CD4-positive, alpha-beta memory T cell (primary cell): Measurements from ENCODE around the gene CFAP119. TPM values are rescaled to one million over a fixed set of nuclear protein-coding genes. Genes with fewer than 3 reads are reported as not detected.
A peak's percentile ranks its signal among the peaks of the same experiment; 100 is the strongest.

ENCODE experiments used
- CTCF ChIA-PET: fragments of 350-600 bp; sonication (Branson Sonifier 250); formaldehyde crosslinking; loops from one replicate; lab custom pipeline; 2021; ENCODE audit warnings: inconsistent platforms; ENCODE audit not compliant: partially characterized antibody; lab: Charles Lee
- POLR2A ChIA-PET: fragments of 350-600 bp; sonication (Branson Sonifier 250); formaldehyde crosslinking; loops from one replicate; lab custom pipeline; 2021; ENCODE audit not compliant: partially characterized antibody; lab: Charles Lee
- DNase-seq, 5 donors: peaks; one replicate each; pipeline versions ENCODE4 v3.0.0 to v3.0.0-alpha.2; 2020 to 2022; ENCODE audit warnings: mixed read lengths in 1 of 5
- H3K27ac ChIP-seq: one replicate; pipeline ENCODE4 v1.7.0; 2013; ENCODE audit warnings: low read depth, low read length
- H3K27me3 ChIP-seq: 2 replicates; pipeline ENCODE4 v1.7.0; 2013; ENCODE audit warnings: mild to moderate bottlenecking, low read length, moderate library complexity; ENCODE audit not compliant: insufficient read depth
- H3K36me3 ChIP-seq: 2 replicates; pipeline ENCODE4 v1.7.0; 2013; ENCODE audit warnings: mild to moderate bottlenecking, low read length, moderate library complexity; ENCODE audit not compliant: insufficient read depth
- H3K4me1 ChIP-seq: 2 replicates; pipeline ENCODE4 v1.7.0; 2013; ENCODE audit warnings: mild to moderate bottlenecking, low read length, moderate library complexity; ENCODE audit not compliant: insufficient read depth
- H3K4me3 ChIP-seq, 2 donors: one replicate each; pipeline ENCODE4 v1.7.0; 2013; ENCODE audit warnings: low read length in 2 of 2, mild to moderate bottlenecking in 1 of 2
- H3K9me3 ChIP-seq, 2 donors: one replicate each; pipeline ENCODE4 v1.7.0; 2013; ENCODE audit warnings: low read length in 2 of 2, control low read depth in 1 of 2; ENCODE audit not compliant: control insufficient read depth in 1 of 2
- H3K27ac Mint-ChIP-seq, 7 donors: one replicate each; pipeline ENCODE4 v1.8.0; 2020 to 2021; ENCODE audit warnings: mixed read lengths in 7 of 7, mild to moderate bottlenecking in 6 of 7, inconsistent platforms in 3 of 7, moderate library complexity in 3 of 7
- H3K27me3 Mint-ChIP-seq, 2 donors: one replicate each; pipeline ENCODE4 v1.8.0; 2020 to 2021; ENCODE audit warnings: mixed read lengths in 2 of 2
- H3K36me3 Mint-ChIP-seq, 2 donors: one replicate each; pipeline ENCODE4 v1.8.0; 2020 to 2021; ENCODE audit warnings: mixed read lengths in 2 of 2, inconsistent platforms in 1 of 2, mild to moderate bottlenecking in 1 of 2
- H3K4me1 Mint-ChIP-seq, 4 donors: one replicate each; pipeline ENCODE4 v1.8.0; 2020 to 2021; ENCODE audit warnings: mixed read lengths in 4 of 4, mild to moderate bottlenecking in 1 of 4
- H3K4me3 Mint-ChIP-seq, 8 donors: one replicate each; pipeline ENCODE4 v1.8.0; 2020 to 2021; ENCODE audit warnings: mixed read lengths in 8 of 8, mild to moderate bottlenecking in 7 of 8, moderate library complexity in 6 of 8, inconsistent platforms in 3 of 8
- H3K9me3 Mint-ChIP-seq, 8 donors: one replicate each; pipeline ENCODE4 v1.8.0; 2020 to 2021; ENCODE audit warnings: mixed read lengths in 8 of 8, mild to moderate bottlenecking in 5 of 8, inconsistent platforms in 3 of 8, moderate library complexity in 1 of 8
- intact Hi-C: fragments of 100-400 bp; cut with micrococcal nuclease; formaldehyde crosslinking; loops from one replicate; pipeline ENCODE4 v1.15.1; 2023
- polyA plus RNA-seq, 2 donors: library from polyadenylated mRNA; unstranded; fragments of 300-500 nt; fragmentation: Illumina TruSeq; gene quantifications; one replicate each; pipeline ENCODE4 v1.2.3, GENCODE V29; 2021
- total RNA-seq, 2 experiments: library from RNA; stranded (reverse); gene quantifications; one replicate each; pipeline ENCODE4 v1.2.3, GENCODE V29; 2021

The CFAP119 gene
- total and polyA plus RNA-seq, 4 experiments from 2014 or later = 0.22 to 3.4 (median 1.5) TPM

DNA sequence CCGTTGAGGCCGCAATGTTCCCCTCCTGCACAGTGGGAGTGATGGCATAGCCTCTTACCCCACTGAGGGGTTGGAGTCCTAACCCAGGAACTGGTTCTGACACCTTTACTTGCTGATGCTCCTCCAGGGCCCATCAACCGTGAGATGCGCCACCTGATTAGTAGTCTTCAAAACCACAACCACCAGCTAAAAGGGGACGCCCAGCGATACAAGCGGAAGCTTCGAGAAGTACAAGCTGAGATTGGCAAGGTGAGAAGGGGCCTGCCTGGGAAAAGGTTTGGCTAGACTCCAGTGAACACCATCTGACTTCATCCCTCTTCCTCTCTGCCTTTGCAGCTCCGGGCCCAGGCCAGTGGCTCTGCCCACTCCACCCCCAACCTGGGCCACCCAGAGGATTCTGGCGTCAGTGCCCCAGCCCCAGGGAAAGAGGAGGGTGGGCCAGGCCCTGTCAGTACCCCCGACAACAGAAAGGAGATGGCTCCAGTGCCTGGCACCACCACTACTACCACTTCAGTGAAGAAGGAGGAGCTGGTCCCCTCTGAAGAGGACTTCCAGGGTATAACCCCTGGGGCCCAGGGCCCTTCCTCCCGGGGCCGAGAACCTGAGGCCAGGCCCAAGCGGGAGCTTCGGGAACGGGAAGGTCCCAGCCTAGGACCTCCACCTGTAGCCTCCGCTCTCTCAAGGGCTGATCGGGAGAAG is 6.1 kb upstream of the CFAP119 start:
- Mint-ChIP-seq H3K27me3 (peaks cover 0 to 1% of the 10 kb centered on the region in 2 donors), H3K36me3 (peaks cover 46 to 88% of the 10 kb centered on the region in 2 donors), H3K27ac (peak overlapping the region in 2 of 7 donors; percentile 13 to 42), H3K4me3 (no peak overlapping the region), H3K4me1 (peaks cover 10 to 21% (median 14%) of the 10 kb centered on the region in 4 donors), H3K9me3 (peaks cover 0 to 1% (median 0%) of the 10 kb centered on the region in 8 donors)
- H3K27ac ChIP-seq = no peak overlapping the region
- DNase-seq = peak in 1 of 5 donors; percentile 28
- ChIA-PET CTCF (interaction anchor here (0.7 kb wide), 1 partner anchor 134 kb away, joined by 3 read pairs; no protein-coding TSS in a partner anchor), POLR2A (interaction anchor here (0.8 to 1.9 kb wide), 2 partner anchors 20 to 46 kb away, joined by 3 to 6 read pairs; partner anchors contain the start of gene PHKG2)
- H3K36me3 ChIP-seq = peaks cover 95% of the 10 kb centered on the region
- intact Hi-C loops = no loop called here
- H3K4me1 ChIP-seq = peaks cover 13% of the 10 kb centered on the region
- no peaks in the 10 kb centered on the region for H3K27me3 ChIP-seq
- no peak overlapping the region for H3K4me3 ChIP-seq
- H3K9me3 ChIP-seq = no peaks in the 10 kb centered on the region

DNA sequence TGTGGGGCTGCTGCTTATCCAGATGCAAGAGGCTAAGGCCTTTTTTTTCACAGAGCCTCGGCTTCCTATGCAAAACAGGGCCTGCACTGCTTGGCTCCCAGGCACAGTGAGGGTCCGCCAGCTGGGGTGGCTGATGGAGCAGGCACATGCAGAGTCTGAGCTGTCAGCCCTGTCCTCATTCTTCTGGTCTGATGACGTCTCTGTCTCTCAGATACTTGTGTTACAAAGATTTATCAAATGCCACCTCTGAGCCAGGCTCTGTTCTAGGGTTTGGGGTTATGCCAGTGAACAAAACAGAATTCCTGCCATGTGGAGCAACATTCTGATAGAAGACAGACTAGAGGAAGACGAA is 5.0 kb upstream of the CFAP119 start:
- Histone ChIP-seq H3K27me3 (no peaks in the 10 kb centered on the region), H3K4me3 (no peak overlapping the region), H3K4me1 (peaks cover 19% of the 10 kb centered on the region), H3K36me3 (peaks cover 85% of the 10 kb centered on the region), H3K27ac (no peak overlapping the region), H3K9me3 (no peaks in the 10 kb centered on the region)
- H3K4me1 Mint-ChIP-seq = peaks cover 8 to 24% (median 16%) of the 10 kb centered on the region in 4 donors
- peak overlapping the region in 2 of 7 donors; percentile 2 to 77 for H3K27ac Mint-ChIP-seq
- H3K9me3 Mint-ChIP-seq = peaks cover 0 to 2% (median 0%) of the 10 kb centered on the region in 8 donors
- H3K36me3 Mint-ChIP-seq = peaks cover 39 to 87% of the 10 kb centered on the region in 2 donors
- ChIA-PET CTCF (no interaction called here), POLR2A (no interaction called here)
- peaks cover 0 to 1% of the 10 kb centered on the region in 2 donors for H3K27me3 Mint-ChIP-seq
- peak overlapping the region in 1 of 8 donors; percentile 32 for H3K4me3 Mint-ChIP-seq
- no peak for DNase-seq
- intact Hi-C loops = no loop called here

DNA sequence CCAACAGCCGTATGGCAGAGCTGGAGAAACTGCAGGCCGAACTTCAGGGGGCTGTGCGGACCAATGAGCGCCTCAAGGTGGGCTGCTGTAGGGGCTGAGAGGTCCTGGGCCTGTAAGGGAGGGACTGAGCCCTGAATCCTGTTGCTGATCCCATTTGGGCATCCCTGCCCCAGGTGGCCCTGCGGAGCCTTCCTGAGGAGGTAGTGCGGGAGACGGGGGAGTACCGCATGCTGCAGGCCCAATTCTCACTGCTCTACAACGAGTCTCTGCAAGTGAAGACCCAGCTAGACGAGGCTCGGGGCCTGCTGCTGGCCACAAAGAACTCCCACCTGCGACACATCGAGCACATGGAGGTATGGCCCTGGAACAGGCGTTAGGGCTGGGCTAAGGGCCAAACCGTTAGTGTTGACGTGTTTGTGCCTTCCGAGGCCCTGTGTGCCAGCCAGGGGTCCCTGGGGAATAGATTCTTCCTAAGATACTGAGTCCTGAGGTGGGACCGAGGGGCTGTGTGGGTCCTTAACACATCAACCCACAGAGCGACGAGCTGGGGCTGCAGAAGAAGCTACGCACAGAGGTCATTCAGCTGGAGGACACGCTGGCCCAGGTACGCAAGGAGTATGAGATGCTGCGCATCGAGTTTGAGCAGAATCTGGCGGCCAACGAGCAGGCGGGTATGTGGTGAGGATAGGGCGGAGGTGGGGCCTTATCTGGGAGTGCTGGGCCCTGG is 4.5 kb upstream of the CFAP119 start:
- H3K27me3 ChIP-seq = no peaks in the 10 kb centered on the region
- peaks cover 0 to 2% (median 0%) of the 10 kb centered on the region in 8 donors for H3K9me3 Mint-ChIP-seq
- POLR2A ChIA-PET = interaction anchor here (0.6 to 3.8 kb wide), 2 partner anchors 8 to 48 kb away, joined by 3 to 19 read pairs; no protein-coding TSS in a partner anchor
- no peak overlapping the region for H3K4me3 Mint-ChIP-seq
- H3K4me3 ChIP-seq = no peak overlapping the region
- H3K27ac ChIP-seq = no peak overlapping the region
- intact Hi-C loops = no loop called here
- H3K36me3 Mint-ChIP-seq = peaks cover 39 to 85% of the 10 kb centered on the region in 2 donors
- no peak for DNase-seq
- H3K9me3 ChIP-seq = no peaks in the 10 kb centered on the region
- peaks cover 80% of the 10 kb centered on the region for H3K36me3 ChIP-seq
- CTCF ChIA-PET = no interaction called here
- H3K27me3 Mint-ChIP-seq = peaks cover 0 to 1% of the 10 kb centered on the region in 2 donors
- H3K4me1 ChIP-seq = peaks cover 20% of the 10 kb centered on the region
- H3K4me1 Mint-ChIP-seq = peaks cover 8 to 26% (median 18%) of the 10 kb centered on the region in 4 donors
- H3K27ac Mint-ChIP-seq = peak overlapping the region in 1 of 7 donors; percentile 13

GRCh38 chr16:30764816-30765465 is 3.1 kb upstream of the CFAP119 start:
- Mint-ChIP-seq H3K9me3 (peaks cover 0 to 2% (median 0%) of the 10 kb centered on the region in 8 donors), H3K4me3 (no peak overlapping the region), H3K36me3 (peaks cover 34 to 79% of the 10 kb centered on the region in 2 donors), H3K4me1 (peaks cover 12 to 38% (median 27%) of the 10 kb centered on the region in 4 donors), H3K27me3 (peaks cover 0 to 1% of the 10 kb centered on the region in 2 donors), H3K27ac (peak overlapping the region in 2 of 7 donors; percentile 10 to 48)
- Histone ChIP-seq H3K4me1 (peaks cover 30% of the 10 kb centered on the region), H3K4me3 (no peak overlapping the region), H3K27ac (no peak overlapping the region), H3K27me3 (no peaks in the 10 kb centered on the region), H3K36me3 (peaks cover 69% of the 10 kb centered on the region), H3K9me3 (no peaks in the 10 kb centered on the region)
- ChIA-PET POLR2A (interaction anchor here (0.8 to 3.8 kb wide), 4 partner anchors 10 to 111 kb away, joined by 3 to 19 read pairs (median 3); partner anchors contain the start of gene PHKG2), CTCF (interaction anchor here (0.8 kb wide), 2 partner anchors 50 to 185 kb away, joined by 3 read pairs; no protein-coding TSS in a partner anchor)
- no peak for DNase-seq
- intact Hi-C loops = no loop called here

DNA sequence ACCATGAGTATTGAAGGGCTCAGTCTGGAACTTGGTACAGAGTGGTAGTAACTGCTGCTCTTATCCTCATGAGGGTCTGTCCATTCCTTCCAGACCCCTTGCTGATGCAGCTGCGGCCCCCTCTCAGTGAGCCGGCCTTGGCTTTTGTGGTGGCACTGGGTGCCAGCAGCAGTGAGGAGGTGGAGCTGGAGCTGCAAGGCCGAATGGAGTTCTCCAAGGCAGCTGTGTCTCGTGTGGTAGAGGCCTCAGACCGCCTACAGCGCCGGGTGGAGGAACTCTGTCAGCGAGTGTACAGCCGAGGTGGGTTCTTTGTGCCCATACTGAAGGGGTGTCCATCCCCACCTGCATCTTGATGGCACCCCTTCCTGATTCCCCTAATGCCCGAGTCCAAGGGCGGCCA is 2.2 kb upstream of the CFAP119 start:
- H3K4me1 Mint-ChIP-seq = peaks cover 12 to 38% (median 27%) of the 10 kb centered on the region in 4 donors
- peak overlapping the region in 3 of 8 donors; percentile 31 to 97 (median 74) for H3K4me3 Mint-ChIP-seq
- H3K27ac Mint-ChIP-seq = peak overlapping the region in 3 of 7 donors; percentile 16 to 48 (median 41)
- intact Hi-C loops = no loop called here
- no peak for DNase-seq
- CTCF ChIA-PET = interaction anchor here (0.8 kb wide), 1 partner anchor 51 kb away, joined by 3 read pairs; no protein-coding TSS in a partner anchor
- no peak overlapping the region for H3K27ac ChIP-seq
- peaks cover 30% of the 10 kb centered on the region for H3K4me1 ChIP-seq
- H3K9me3 Mint-ChIP-seq = peaks cover 0 to 2% (median 0%) of the 10 kb centered on the region in 8 donors
- H3K4me3 ChIP-seq = no peak overlapping the region
- H3K36me3 ChIP-seq = peaks cover 61% of the 10 kb centered on the region
- peaks cover 0 to 1% of the 10 kb centered on the region in 2 donors for H3K27me3 Mint-ChIP-seq
- POLR2A ChIA-PET = interaction anchor here (1.0 to 3.8 kb wide), 2 partner anchors 10 to 51 kb away, joined by 3 to 19 read pairs; no protein-coding TSS in a partner anchor
- no peaks in the 10 kb centered on the region for H3K9me3 ChIP-seq
- H3K27me3 ChIP-seq = no peaks in the 10 kb centered on the region
- peaks cover 33 to 70% of the 10 kb centered on the region in 2 donors for H3K36me3 Mint-ChIP-seq

DNA sequence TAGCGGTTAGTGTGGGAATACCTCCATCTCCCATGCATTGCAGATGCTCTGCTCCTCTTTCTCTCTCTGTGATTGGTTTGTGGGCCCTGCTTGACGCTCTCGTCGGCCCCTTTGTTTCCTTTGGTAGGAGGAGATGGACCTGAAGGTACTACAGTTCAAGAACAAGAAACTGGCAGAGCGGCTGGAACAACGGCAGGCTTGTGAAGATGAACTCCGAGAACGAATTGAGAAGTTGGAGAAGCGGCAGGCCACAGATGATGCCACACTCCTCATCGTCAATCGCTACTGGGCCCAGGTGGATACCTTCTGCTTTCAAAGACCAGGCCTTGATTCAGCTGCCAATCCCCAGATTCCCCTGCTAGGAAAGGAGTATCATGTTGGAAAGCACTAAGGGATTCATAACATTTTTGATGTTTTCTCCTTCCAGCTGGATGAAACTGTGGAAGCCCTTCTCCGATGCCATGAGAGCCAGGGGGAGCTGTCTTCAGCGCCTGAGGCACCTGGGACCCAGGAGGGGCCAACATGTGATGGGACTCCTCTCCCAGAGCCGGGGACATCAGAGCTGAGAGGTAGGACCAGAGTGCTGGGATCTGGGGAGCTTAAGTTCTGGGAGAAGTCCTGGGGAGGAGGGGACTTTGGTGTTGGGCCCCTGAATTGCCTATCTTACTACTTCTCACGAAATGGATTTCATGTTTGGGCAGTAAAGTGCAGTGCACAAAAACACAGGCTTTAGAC is 1.3 kb upstream of the CFAP119 start:
- Mint-ChIP-seq H3K4me3 (peak overlapping the region; percentile 94 to 98 (median 97)), H3K4me1 (peaks cover 12 to 38% (median 27%) of the 10 kb centered on the region in 4 donors), H3K9me3 (peaks cover 0 to 2% (median 0%) of the 10 kb centered on the region in 8 donors), H3K27ac (peak overlapping the region; percentile 94 to 97 (median 96)), H3K27me3 (no peaks in the 10 kb centered on the region), H3K36me3 (peaks cover 26 to 64% of the 10 kb centered on the region in 2 donors)
- H3K4me3 ChIP-seq = peak overlapping the region; percentile 73 to 97
- intact Hi-C loops = loop anchor here (1.0 kb wide), 6 partner anchors 15 to 311 kb away; partner anchors contain the start of genes FBRS, FBXL19, PHKG2 and ZNF646
- POLR2A ChIA-PET = interaction anchor here (0.5 to 3.8 kb wide), 4 partner anchors 11 to 311 kb away, joined by 3 to 19 read pairs (median 8); partner anchors contain the start of genes PHKG2, ZNF646 and ZNF668
- CTCF ChIA-PET = interaction anchor here (0.9 to 1.2 kb wide), 3 partner anchors 12 to 51 kb away, joined by 3 to 5 read pairs (median 3); no protein-coding TSS in a partner anchor
- H3K27me3 ChIP-seq = no peaks in the 10 kb centered on the region
- H3K36me3 ChIP-seq = peaks cover 52% of the 10 kb centered on the region
- H3K9me3 ChIP-seq = no peaks in the 10 kb centered on the region
- peaks cover 30% of the 10 kb centered on the region for H3K4me1 ChIP-seq
- no peak for DNase-seq
- H3K27ac ChIP-seq = peak overlapping the region; percentile 71
